HG03064 (cell line): ENCODE results near the gene HABP2.

Experiments used
- ATAC-seq: cut with Tn5 transposase; IDR thresholded peaks from one replicate; pipeline ENCODE4 v1.9.1; 2021; ENCODE audit warnings: low read depth; ENCODE audit not compliant: unreplicated experiment

The HABP2 gene

DNA sequence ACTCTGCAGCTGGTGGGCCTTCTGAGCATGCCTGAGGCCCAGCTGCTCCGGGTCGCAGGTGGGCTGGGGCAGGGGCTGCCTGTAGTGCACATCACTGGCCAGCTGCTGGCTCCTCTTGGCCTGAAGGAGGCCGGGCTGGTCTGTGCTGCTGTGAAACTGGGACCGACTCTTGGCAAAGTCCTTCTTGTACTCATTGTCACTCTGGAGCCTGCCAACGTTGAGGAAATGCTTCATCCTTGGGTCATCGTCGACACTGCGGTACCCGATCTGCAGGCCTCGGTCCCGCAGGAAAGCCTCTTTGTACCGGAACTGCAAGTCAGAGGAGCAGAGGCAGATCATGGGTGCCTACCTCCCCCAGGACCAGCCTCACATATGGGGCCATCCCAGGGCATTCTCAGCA, 37.7 kb downstream of the HABP2 start:
- ATAC-seq, result no peak

DNA sequence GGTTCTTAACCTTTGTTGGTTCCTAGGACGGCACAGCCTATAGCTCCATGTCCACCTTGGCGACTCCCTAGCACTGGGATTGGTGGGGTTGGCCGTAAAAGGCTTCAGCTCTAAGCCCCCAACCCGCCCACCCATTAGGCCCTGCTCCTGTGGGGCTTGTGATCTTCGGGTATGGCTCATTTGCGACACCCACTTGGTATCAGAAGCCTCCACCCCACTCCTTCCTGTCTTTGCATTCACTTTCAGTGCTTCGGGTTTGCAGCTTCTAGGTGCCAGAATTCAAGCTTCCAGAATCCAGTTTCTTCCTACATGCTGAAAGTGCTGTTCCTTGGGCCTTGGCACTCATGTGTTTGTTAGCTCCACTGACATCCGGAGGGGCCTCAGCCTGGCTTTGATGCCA, 39.5 kb downstream of the HABP2 start:
- no peak for ATAC-seq

- no peak for ATAC-seq
Measured at GRCh38 chr10:113594652-113595051, 41.8 kb downstream of the HABP2 start.

DNA sequence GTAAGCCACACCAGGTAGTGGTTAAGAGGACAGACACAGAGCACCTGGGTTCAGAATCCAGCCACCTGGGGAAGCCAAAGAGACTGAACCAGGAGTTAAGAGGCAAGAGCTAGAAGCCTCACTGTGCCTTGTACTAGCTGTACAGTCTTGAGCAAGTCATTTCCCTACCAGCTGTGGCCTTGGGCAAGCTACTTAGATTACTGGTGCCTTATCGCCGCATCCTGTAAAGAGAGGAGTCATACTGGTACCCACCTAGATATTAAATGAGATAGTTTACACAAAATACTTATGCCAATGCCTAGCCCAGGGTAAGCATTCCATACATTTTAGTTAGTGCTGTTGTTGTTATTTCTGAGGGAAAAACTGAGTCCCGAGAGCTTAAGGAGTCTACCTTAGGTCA, 47.7 kb downstream of the HABP2 start:
- no peak for ATAC-seq

DNA sequence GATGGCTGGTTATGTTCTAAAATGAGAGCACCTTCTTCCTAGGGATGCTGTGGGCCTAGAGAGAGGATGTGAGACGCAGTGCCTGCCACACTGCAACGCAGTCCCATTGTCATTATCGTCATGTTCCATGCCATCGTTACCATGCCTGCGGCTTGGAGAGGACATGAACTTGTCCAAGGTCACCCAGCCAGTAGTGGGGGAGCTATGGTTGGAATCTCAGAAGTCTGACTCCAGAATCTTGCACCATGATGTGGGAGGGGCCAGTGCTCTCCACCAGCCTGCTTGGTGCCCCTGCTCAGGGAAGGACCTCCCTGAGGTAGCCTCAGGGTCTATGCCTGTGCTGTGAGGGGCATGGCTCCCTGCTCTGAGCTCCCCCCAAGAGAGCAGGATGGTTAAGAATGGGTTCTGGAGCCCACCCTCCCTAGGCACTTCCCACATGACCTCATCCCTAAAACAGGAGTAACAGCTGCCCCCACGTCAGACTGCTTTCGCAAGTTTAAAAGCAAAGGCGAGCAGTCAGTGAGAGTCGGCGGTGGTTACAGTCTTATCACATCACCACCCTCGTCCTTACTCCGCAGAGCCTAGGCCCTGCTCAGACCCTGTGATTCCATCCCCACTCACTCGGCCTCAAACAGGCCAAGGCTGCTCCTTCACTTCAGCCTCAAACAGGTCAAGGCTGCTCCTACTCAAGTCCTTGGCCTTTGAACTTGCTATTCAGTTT, 50.4 kb downstream of the HABP2 start:
- ATAC-seq, result no peak

- ATAC-seq, result no peak
Measured at GRCh38 chr10:113604572-113604971, 51.7 kb downstream of the HABP2 start.

DNA sequence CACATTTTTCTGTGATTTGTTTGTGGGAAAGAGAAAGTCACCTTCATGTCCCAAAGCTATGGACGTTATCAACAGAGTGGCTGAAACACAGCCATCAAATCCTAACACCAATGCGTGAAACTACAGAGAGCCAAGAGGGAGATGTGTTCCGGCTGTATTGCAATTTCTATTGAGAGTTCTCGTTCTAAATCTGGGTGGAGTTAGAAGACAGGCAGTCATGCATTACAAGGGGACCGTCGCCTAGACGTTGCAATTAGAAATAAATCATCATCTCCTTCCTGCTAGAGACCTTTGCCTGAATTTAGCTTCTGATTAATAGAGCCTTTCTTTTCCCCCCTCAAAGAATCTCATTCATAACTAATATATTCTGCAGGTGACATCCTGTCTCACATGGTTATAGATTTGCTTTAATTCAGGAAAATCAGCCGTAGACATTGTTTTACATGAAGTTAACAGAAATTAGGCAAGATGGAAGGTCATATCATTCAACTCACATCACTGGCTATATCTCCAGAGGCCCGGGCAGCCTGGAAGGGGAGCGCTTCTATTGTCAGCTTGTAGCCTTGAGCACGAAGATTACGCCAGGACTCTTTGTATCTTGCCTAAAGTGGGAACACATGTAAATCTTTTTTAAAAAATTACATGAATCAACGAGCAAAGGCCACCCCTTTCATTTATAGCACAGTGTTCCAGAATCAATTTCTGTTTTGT, 52.6 kb downstream of the HABP2 start:
- ATAC-seq, result no peak

DNA sequence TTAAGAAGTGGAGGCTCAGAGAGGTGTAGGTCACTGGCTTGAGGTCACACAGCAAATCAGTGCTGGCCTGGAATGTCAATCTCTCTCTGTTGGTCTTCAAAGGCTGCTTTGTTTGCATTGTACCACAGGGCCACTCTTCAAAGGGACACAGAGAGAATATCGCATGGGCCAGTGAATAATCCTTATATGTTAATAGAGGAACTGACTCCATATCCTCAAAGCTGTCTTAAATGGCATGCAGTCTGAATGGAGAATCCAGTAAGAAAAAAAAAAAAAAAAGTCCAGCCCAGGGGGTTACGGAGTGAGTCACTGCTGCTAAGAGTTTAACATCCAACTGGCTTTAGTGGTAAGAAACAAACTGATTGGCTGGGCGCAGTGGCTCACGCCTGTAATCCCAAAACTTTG, 56.9 kb downstream of the HABP2 start:
- no peak for ATAC-seq

- no peak for ATAC-seq
Measured at GRCh38 chr10:113610631-113611601, 58.1 kb downstream of the HABP2 start.

GRCh38 chr10:113612154-113612553, 59.3 kb downstream of the HABP2 start:
- ATAC-seq, result no peak

GRCh38 chr10:113613427-113613826, 60.6 kb downstream of the HABP2 start:
- no peak for ATAC-seq

GRCh38 chr10:113613977-113614690, 61.3 kb downstream of the HABP2 start:
- no peak for ATAC-seq

- ATAC-seq, result no peak
Measured at GRCh38 chr10:113616244-113617074, 63.6 kb downstream of the HABP2 start.

- ATAC-seq, result no peak
Measured at GRCh38 chr10:113617086-113617485, 64.2 kb downstream of the HABP2 start.

DNA sequence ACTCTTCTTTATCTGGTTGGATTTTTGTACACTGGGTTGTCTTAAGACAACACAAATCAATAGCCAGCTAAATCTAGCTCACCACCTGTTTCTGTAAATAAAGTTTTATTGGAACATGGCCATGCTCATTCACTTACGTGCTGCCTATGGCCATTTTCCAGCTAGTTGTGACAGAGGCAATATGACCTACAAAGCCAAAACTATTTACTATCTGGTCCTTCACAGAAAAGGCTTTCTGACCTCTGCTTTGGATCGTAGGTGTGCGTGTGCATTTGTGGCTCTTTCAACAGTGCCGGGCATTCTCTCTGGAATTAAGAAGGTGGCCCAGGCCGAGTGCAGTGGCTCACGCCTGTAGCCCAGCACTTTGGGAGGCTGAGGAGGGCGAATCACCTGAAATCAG, 65.5 kb downstream of the HABP2 start:
- no peak for ATAC-seq

- no peak for ATAC-seq
Measured at GRCh38 chr10:113619401-113619800, 66.5 kb downstream of the HABP2 start.

GRCh38 chr10:113620511-113620910, 67.7 kb downstream of the HABP2 start:
- no peak for ATAC-seq

- ATAC-seq, result no peak
Measured at GRCh38 chr10:113620936-113621335, 68.1 kb downstream of the HABP2 start.

- no peak for ATAC-seq
Measured at GRCh38 chr10:113621799-113622198, 68.9 kb downstream of the HABP2 start.

- no peak for ATAC-seq
Measured at GRCh38 chr10:113622831-113623230, 70.0 kb downstream of the HABP2 start.
